Right ventricle myocardium superior (tissue), 1 donor: ENCODE data around the gene TMEM184B. TPM values are rescaled to one million over a fixed set of nuclear protein-coding genes. Genes with fewer than 3 reads are reported as not detected.

Source experiments
- ATAC-seq: fragments of 200-7000 bp; cut with Tn5 transposase; one replicate; pipeline ENCODE4 v1.9.1; 2020; ENCODE audit warnings: mild to moderate bottlenecking; ENCODE audit not compliant: poor library complexity
- DNase-seq: peaks from one replicate; pipeline ENCODE4 v3.0.0-alpha.2; 2020
- intact Hi-C: fragments of 100-400 bp; cut with DNase I; formaldehyde crosslinking; loops from one replicate; pipeline ENCODE4 v1.11.2; 2022
- total RNA-seq: library from RNA; stranded (reverse); fragmentation: NEBNext Ultra II Directional; extraction: Animal tissue kit (Norgen Biotek cat#: 25700); gene quantifications from one replicate; pipeline ENCODE4 v1.2.1, GENCODE V29; 2021
- donor health status: DM: no; HTN: yes; CAD: no; lungs with severe emphysema.

TMEM184B gene
- total RNA-seq, 1 donor from 2014 or later = 42.2 TPM

- ATAC-seq (peak; percentile 30), DNase-seq (peak; percentile 76)
- intact Hi-C loops = no loop called here
Observed at GRCh38 chr22:38258895-38259294, 13.9 kb downstream of the TMEM184B start.

DNA sequence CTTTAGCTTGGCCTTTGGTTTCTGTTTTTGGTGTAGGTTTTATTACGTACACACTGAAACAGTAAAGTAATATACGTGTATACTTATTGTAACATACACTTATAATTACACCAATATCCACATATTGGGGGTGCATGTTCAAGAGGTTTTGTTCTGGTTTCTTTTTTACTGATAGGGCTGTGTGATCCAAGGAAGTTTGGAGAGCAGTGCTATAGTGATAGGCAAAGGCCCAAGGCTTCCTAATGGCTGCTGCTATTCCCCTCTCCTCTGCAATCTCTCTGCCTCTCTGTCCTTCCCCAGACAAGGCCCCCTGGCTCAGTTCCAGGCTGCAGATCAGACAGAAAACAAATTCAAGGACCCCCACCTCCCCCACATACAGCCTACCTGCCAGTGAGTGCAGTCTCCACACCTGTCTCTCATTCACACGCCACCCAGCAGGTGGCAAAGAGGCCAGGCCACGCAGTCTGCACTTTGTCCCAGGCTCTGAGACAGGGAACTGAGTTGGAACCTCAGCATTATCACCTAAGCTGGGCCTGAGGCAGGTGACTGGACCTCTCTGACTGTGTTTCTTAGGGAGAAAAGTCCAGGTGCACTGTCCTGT, 15.1 kb downstream of the TMEM184B start:
- no peak for DNase-seq
- intact Hi-C loops = no loop called here
- ATAC-seq = no peak

GRCh38 chr22:38257181-38257580, 15.6 kb downstream of the TMEM184B start:
- no peak for DNase-seq
- ATAC-seq = peak; percentile 26
- intact Hi-C loops = no loop called here

- DNase-seq (no peak), ATAC-seq (no peak)
- intact Hi-C loops = no loop called here
Observed at GRCh38 chr22:38255697-38256096, 17.1 kb downstream of the TMEM184B start.

- intact Hi-C loops = no loop called here
- DNase-seq = no peak
- no peak for ATAC-seq
Observed at GRCh38 chr22:38251341-38251692, 21.5 kb downstream of the TMEM184B start.

DNA sequence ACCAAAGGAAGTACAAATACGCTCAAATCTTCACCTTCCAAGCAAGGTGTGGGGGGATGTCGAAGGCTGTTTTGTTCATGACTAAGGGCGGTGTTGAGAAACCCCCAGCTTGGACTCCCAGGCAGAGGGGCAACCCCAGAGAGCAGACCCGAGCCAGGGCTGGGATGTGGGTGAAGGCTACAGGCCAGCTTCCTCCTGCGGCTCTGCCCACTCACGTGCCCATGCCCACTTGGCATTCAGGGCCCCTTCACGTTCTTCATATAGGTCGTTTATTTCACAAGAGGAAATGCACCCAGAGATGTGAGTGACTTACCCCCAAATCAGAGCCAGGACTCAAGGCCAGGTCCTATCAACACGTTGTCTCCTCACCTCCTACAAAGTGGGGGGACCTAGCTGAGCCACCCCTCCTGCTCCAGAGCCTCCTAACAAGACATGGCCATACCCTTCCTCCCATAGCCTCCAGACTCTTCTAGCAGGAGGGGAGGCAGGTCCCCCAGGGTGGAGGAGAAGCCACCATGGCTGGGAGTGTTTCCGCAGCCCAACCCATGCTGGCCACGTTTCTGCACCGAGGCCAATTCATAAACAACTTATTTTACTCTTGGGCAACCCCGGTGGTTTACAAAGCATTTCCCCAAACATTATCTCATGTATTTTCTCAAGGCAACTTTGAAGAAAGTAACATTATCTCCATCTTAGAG, 22.0 kb downstream of the TMEM184B start:
- intact Hi-C loops = no loop called here
- no peak for ATAC-seq
- DNase-seq = no peak

DNA sequence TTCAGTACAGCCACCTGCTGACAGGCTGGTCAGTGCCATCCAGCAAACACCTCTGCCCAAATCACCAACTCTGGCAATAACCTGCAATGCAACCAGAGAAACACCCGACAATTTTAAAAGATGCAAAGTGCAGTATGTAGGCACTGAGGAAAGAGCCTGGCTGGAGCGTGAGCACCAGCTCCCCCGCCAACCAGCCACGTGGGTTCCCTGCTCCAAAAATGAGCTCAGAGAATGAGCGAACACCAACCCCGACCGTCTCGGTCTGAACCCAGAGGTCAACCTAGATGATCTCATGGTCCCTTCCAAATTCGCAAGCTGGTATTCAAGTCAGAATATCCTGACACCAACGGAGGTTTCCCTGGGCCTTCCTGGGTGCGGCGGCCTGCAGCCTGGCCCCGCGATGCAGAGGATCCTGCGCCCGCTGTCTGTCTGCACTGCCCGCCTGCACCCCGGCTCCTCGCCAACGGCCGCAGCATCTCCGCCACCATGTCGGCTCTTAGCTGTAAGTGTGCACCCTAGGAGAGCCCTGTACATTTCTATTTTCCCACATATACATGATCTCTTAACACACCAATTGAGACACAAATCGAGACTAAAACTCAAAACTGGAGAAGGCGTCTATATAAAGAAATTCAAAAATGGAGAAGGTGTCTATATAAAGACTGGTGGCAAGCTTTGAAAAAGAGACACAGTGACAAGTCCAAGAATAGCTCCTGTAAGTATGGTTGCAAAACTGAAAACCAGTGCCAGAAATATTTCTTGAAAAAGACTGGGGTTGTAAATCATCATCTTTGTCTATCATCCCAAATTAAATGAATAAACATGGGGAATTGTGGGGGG, 22.8 kb downstream of the TMEM184B start:
- intact Hi-C loops = no loop called here
- ATAC-seq = no peak
- no peak for DNase-seq

DNA sequence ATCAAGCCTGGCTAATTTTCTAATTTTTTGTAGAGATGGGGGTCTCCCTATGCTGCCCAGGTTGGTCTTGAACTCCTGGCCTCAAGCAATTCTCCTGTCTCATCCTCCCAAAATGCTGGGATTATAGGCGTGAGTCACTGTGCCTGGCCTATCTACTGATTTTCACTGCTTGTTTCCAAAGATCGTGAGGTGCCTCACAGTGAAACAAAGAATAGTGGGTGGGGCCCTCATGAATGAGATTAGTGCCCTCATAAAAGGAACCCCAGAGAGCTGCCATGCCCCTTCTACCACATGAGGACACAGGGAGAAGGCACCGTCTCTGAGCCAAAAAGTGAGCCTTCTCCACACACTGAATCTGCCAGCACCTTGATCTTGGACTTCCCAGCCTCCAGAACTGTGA, 23.5 kb downstream of the TMEM184B start:
- DNase-seq (no peak), ATAC-seq (no peak)
- intact Hi-C loops = no loop called here

DNA sequence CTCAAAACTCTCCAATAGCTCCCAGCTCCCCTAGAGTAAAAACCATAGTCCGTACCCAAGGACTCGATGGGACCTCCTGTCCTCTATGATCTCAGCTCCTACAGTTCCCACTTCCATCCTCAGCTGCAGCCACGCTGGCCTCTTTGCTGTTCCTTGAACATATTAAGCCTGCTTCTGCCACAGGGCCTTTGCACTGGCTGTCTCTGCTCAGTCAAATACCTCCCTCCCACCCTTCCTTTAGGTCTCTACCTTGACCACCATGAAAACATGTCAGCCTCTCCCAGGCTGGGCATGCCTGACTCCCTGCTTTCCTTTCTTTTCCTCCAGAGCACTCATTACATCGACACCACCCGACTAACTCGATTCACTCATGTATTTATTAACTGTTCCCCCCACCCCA, 24.5 kb downstream of the TMEM184B start:
- no peak for ATAC-seq
- DNase-seq = no peak
- intact Hi-C loops = no loop called here

DNA sequence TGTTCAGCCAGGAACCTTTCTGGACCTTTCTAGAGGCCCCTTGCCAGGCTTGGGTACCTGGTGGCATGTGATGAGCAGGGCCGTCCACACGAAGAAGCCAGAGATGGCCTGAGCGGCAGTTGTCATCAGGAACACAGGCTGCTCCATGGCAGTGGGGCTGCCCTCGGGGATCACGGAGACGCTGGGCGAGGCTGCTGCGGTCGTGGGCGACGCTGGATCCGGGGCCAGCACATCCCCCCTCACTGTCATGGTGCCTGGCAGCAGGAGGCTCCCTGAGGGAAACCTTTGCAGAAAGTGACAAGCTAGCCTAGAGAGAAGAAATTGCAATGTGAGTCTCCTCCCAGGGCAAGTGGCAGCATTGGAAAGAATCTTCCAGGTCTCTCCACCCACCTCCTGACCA, 25.1 kb downstream of the TMEM184B start:
- DNase-seq (no peak), ATAC-seq (no peak)
- intact Hi-C loops = no loop called here

DNA sequence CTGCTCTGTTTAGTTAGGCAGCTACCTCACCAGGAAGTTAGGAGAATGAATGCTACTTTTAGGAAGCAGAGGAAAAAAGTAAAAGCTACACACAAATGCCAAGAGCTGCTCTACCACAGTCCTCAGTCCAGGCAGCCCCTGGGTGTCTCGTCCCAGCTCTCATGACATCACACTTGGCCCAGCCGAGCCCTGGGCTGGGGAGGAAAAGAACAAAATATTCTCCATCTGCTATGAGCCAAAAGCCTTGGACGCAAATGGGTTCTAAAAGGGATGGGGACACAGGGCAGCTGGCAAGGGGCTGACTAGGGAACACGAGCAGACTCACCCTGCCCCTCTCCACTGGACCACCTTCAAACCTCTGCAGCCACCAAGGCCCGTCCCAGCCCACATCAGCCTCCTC, 26.1 kb downstream of the TMEM184B start:
- DNase-seq = peak; percentile 85
- ATAC-seq = peak; percentile 80
- intact Hi-C loops = no loop called here

DNA sequence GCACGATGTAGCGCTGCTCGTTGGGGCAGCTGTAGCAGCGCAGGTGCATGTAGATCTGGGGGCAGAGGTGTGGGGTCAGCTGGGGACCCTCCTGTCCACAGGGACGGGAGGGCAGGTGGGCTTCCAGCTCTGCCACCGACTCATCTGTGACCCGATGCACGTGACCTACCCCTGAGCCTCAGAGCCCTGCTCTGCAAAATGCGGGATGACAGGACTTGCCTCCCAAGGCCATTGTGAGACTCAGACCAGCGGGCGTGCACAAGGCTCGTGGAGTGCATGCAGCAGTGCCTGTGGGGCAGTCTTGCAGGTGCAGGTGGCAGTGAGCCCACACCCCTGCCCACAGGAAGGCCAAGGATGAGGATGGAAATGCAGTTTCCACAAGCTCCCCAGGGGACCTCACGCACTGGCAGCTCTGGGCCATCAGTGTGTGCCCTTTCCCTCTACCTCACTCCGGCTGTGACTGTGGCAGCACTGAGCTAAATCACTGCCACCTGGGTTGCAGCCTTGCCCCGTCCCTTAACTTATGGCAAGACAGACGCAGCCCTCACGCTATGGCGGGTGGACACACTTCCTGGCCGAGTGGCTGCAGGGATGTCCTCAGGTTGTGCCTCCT, 26.7 kb downstream of the TMEM184B start:
- no peak for DNase-seq
- peak; percentile 5 for ATAC-seq
- intact Hi-C loops = no loop called here

DNA sequence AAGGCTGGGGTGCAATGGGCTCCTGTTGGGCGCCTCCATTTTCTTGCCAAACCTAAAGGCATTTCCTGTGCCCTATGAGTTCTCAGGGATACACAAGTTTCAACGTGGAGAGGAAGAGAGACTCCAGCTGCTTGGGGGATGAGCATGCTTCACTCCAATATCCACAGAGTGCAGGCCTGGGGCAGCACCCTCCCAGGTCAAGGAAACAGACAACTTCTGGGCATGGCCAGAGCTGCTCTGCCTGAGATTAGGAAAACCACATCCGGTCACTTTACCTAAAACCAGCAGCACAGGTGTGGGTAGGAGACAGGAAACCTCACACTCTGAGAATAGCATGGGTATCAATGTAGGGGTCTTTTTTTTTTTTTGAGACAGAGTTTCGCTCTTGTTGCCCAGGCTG, 28.7 kb downstream of the TMEM184B start:
- no peak for DNase-seq

GRCh38 chr22:38243007-38243765, 29.6 kb downstream of the TMEM184B start:
- peak; percentile 23 for ATAC-seq
- no peak for DNase-seq

More for the DNA sequence above, 28.7 kb downstream of the TMEM184B start:
- intact Hi-C loops = no loop called here
- ATAC-seq = no peak

GRCh38 chr22:38240734-38241252, 32.0 kb downstream of the TMEM184B start:
- ATAC-seq (no peak), DNase-seq (no peak)

More at GRCh38 chr22:38243007-38243765, 29.6 kb downstream of the TMEM184B start:
- intact Hi-C loops = no loop called here

GRCh38 chr22:38239101-38239761, 33.6 kb downstream of the TMEM184B start:
- DNase-seq (no peak), ATAC-seq (peak; percentile 67)
- intact Hi-C loops = no loop called here

More at GRCh38 chr22:38240734-38241252, 32.0 kb downstream of the TMEM184B start:
- intact Hi-C loops = no loop called here

DNA sequence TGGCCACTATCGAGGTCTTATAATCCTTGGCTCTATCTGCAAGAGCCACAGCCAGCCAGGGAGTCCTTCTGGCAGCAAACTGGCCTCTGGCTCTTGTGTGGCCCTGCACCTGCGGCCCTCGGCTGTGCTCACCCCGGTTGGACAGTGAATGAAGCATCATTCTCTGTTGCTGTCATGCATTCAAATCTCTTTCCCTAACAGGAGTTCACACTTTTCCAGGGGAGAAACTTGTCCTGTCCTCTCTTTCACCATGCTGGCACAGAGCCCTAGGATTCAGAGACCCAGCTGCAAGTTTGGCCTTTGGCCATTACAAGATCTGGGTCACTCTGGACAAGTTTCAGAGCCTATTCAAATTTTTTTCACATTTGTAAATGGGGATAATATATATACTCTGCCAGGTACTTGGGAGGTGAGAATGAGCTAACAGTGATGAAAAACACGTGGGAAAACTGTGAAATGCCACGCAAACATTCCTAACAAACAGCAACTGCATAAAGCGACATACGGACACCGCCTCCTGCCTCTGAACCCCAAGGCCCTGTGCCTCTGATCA, 34.2 kb downstream of the TMEM184B start:
- intact Hi-C loops = no loop called here

DNA sequence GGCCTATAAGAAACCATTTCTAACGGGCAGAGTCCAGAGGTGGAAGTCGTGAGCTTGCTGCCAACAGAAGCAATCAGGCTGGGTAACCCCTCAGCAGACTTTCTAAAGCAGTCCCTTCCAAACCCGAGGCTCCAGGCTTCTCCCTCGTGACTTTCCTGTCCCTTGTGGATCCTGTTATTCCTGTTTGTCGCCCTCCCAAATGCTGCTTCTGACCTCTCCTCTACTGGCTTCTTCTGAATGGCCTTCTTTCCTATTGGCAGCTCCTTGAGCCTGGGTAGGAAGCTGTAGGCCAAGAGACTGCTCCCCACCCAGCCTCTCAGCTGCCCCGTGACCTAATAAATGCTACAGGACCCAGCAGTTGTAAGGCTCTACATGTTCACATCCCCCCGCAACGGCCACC, 36.0 kb downstream of the TMEM184B start:
- DNase-seq = no peak
- intact Hi-C loops = no loop called here
- no peak for ATAC-seq

More for the DNA sequence above, 34.2 kb downstream of the TMEM184B start:
- ATAC-seq (peak; percentile 7), DNase-seq (no peak)
